CD14-positive monocyte (primary cell): ENCODE measurements around the gene FEM1C. TPM values are rescaled to one million over a fixed set of nuclear protein-coding genes. Genes with fewer than 3 reads are reported as not detected.
A peak's percentile ranks its signal among the peaks of the same experiment; 100 is the strongest.

Source experiments
- DNase-seq, 3 donors: peaks; one replicate each; pipeline ENCODE4 v3.0.0-alpha.2; 2011 to 2022
- H2AFZ ChIP-seq: 2 replicates; pipeline ENCODE4 v1.6.0; 2012; ENCODE audit warnings: mild to moderate bottlenecking, low read depth, low read length, inconsistent platforms; ENCODE audit not compliant: insufficient read depth, poor library complexity, severe bottlenecking
- H3K27ac ChIP-seq, 2 donors: 1 replicate in 1 of 2; 2 replicates in 1 of 2; pipeline ENCODE4 v1.5.1; 2012 to 2013; ENCODE audit warnings: low read length in 2 of 2, control low read depth in 1 of 2, inconsistent platforms in 1 of 2, low read depth in 1 of 2, mild to moderate bottlenecking in 1 of 2
- H3K27me3 ChIP-seq, 2 donors: one replicate each; pipeline versions ENCODE4 v1.6.0 to v1.6.1; 2011 to 2013; ENCODE audit warnings: low read length in 2 of 2; ENCODE audit not compliant: control insufficient read depth in 2 of 2, insufficient read depth in 2 of 2
- H3K36me3 ChIP-seq, 2 donors: replicated peaks in 1 of 2; 1 replicate in 1 of 2; 2 replicates in 1 of 2; pipeline versions ENCODE4 v1.5.1 to v1.6.1; 2012 to 2013; ENCODE audit warnings: low read length in 2 of 2, control low read depth in 1 of 2, inconsistent platforms in 1 of 2, mild to moderate bottlenecking in 1 of 2; ENCODE audit not compliant: insufficient read depth in 2 of 2, control insufficient read depth in 1 of 2
- H3K4me1 ChIP-seq, 2 donors: 1 replicate in 1 of 2; 2 replicates in 1 of 2; pipeline versions ENCODE4 v1.5.1 to v1.6.1; 2012 to 2013; ENCODE audit warnings: low read length in 2 of 2, control low read depth in 1 of 2, inconsistent platforms in 1 of 2, mild to moderate bottlenecking in 1 of 2, moderate library complexity in 1 of 2; ENCODE audit not compliant: insufficient read depth in 2 of 2, control insufficient read depth in 1 of 2
- H3K4me2 ChIP-seq: replicated peaks from 2 replicates; pipeline ENCODE3; 2012; ENCODE audit warnings: low read length, moderate library complexity, mild to moderate bottlenecking; ENCODE audit not compliant: poor library complexity, severe bottlenecking; ENCODE audit errors: extremely low read depth
- H3K4me3 ChIP-seq, 3 experiments: fragments of 200-600 bp in 1 of 3; sonication (generic) in 1 of 3; replicated peaks in 1 of 3; 1 replicate in 2 of 3; 2 replicates in 1 of 3; pipeline ENCODE4 v1.5.1; 2011 to 2013; ENCODE audit warnings: low read length in 3 of 3, mild to moderate bottlenecking in 3 of 3, control low read depth in 2 of 3, low read depth in 2 of 3, inconsistent platforms in 1 of 3, moderate library complexity in 1 of 3
- H3K79me2 ChIP-seq: 2 replicates; pipeline ENCODE4 v1.6.0; 2012; ENCODE audit warnings: mild to moderate bottlenecking, control low read depth, inconsistent platforms, low read length, moderate library complexity; ENCODE audit not compliant: insufficient read depth
- H3K9ac ChIP-seq: 2 replicates; pipeline ENCODE4 v1.6.0; 2017; ENCODE audit warnings: low read length, mild to moderate bottlenecking; ENCODE audit not compliant: insufficient read depth, poor library complexity, severe bottlenecking
- H3K9me3 ChIP-seq, 2 donors: replicated peaks in 1 of 2; 1 replicate in 1 of 2; 2 replicates in 1 of 2; pipeline versions ENCODE4 v1.5.1 to v1.6.1; 2012 to 2013; ENCODE audit warnings: low read length in 2 of 2, control low read depth in 1 of 2; ENCODE audit not compliant: control insufficient read depth in 1 of 2, insufficient read depth in 1 of 2
- H4K20me1 ChIP-seq: 2 replicates; pipeline ENCODE4 v1.6.0; 2012; ENCODE audit warnings: mild to moderate bottlenecking, low read length, control low read depth, moderate library complexity; ENCODE audit not compliant: insufficient read depth
- H3K27ac Mint-ChIP-seq, 7 donors: one replicate each; pipeline ENCODE4 v1.8.0; 2020; ENCODE audit warnings: mild to moderate bottlenecking in 7 of 7, mixed read lengths in 7 of 7, moderate library complexity in 6 of 7, inconsistent platforms in 2 of 7
- H3K27me3 Mint-ChIP-seq, 3 donors: one replicate each; pipeline ENCODE4 v1.8.0; 2021 to 2022; ENCODE audit warnings: low read depth in 3 of 3, mild to moderate bottlenecking in 3 of 3, mixed read lengths in 3 of 3, moderate library complexity in 3 of 3, inconsistent platforms in 1 of 3
- H3K36me3 Mint-ChIP-seq, 2 donors: one replicate each; pipeline ENCODE4 v1.8.0; 2020; ENCODE audit warnings: mixed read lengths in 2 of 2, inconsistent platforms in 1 of 2, mild to moderate bottlenecking in 1 of 2
- H3K4me1 Mint-ChIP-seq: one replicate; pipeline ENCODE4 v1.8.0; 2020; ENCODE audit warnings: mild to moderate bottlenecking, mixed read lengths
- H3K4me3 Mint-ChIP-seq, 2 donors: one replicate each; pipeline ENCODE4 v1.8.0; 2020; ENCODE audit warnings: mild to moderate bottlenecking in 2 of 2, mixed read lengths in 2 of 2, moderate library complexity in 1 of 2
- H3K9me3 Mint-ChIP-seq, 7 donors: one replicate each; pipeline ENCODE4 v1.8.0; 2020 to 2022; ENCODE audit warnings: mixed read lengths in 7 of 7, mild to moderate bottlenecking in 6 of 7, moderate library complexity in 6 of 7, inconsistent platforms in 2 of 7
- WGBS: methylation state at CpG from one replicate; pipeline ENCODE4 v1.1.5; 2013; ENCODE audit warnings: missing lambda C conversion rate; ENCODE audit not compliant: insufficient coverage; 5-methylcytosine and 5-hydroxymethylcytosine counted together
- intact Hi-C, 2 donors: fragments of 100-400 bp; cut with micrococcal nuclease; formaldehyde crosslinking; loops; one replicate each; pipeline versions ENCODE4 v1.15.0 to v1.15.1; 2023
- polyA plus RNA-seq, 3 donors: library from polyadenylated mRNA; depleted of rRNA in 1 of 3; unstranded in 2 of 3; stranded (reverse) in 1 of 3; fragments of 300-500 nt in 2 of 3; fragments of >200 nt in 1 of 3; fragmentation: Illumina TruSeq in 2 of 3; gene quantifications; 1 replicate in 2 of 3; 2 replicates in 1 of 3; pipeline ENCODE4 v1.2.3, GENCODE V29; 2012 to 2021
- TF ChIP-seq, protein P1 (sequence below): fragments of 200-600 bp; IDR thresholded peaks from one replicate; pipeline ENCODE4 v1.8.0; 2022; ENCODE audit warnings: antibody characterized with exemption, mild to moderate bottlenecking

The FEM1C gene
- polyA plus RNA-seq, 3 donors = 2.5 to 18.2 (median 2.6) TPM

- Histone ChIP-seq H3K9me3 (no peaks in the 10 kb centered on the region), H3K4me2 (no peak overlapping the region), H2AFZ (no peak overlapping the region), H3K4me1 (peaks cover 34 to 52% of the 10 kb centered on the region in 2 donors), H3K4me3 (no peak overlapping the region), H4K20me1 (no peaks in the 10 kb centered on the region), H3K27me3 (no peaks in the 10 kb centered on the region), H3K27ac (peak overlapping the region; percentile 7 to 62), H3K36me3 (no peaks in the 10 kb centered on the region), H3K9ac (no peak overlapping the region), H3K79me2 (no peaks in the 10 kb centered on the region)
- peaks cover 0 to 2% of the 10 kb centered on the region in 2 donors for H3K36me3 Mint-ChIP-seq
- H3K4me1 Mint-ChIP-seq = peaks cover 64% of the 10 kb centered on the region
- peak overlapping the region in 5 of 7 donors; percentile 36 to 83 (median 77) for H3K27ac Mint-ChIP-seq
- peak; percentile 20 to 49 (median 25) for DNase-seq
- intact Hi-C loops = no loop called here
- TF ChIP-seq, protein P1, sequence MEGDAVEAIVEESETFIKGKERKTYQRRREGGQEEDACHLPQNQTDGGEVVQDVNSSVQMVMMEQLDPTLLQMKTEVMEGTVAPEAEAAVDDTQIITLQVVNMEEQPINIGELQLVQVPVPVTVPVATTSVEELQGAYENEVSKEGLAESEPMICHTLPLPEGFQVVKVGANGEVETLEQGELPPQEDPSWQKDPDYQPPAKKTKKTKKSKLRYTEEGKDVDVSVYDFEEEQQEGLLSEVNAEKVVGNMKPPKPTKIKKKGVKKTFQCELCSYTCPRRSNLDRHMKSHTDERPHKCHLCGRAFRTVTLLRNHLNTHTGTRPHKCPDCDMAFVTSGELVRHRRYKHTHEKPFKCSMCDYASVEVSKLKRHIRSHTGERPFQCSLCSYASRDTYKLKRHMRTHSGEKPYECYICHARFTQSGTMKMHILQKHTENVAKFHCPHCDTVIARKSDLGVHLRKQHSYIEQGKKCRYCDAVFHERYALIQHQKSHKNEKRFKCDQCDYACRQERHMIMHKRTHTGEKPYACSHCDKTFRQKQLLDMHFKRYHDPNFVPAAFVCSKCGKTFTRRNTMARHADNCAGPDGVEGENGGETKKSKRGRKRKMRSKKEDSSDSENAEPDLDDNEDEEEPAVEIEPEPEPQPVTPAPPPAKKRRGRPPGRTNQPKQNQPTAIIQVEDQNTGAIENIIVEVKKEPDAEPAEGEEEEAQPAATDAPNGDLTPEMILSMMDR = no peak
- H3K4me3 Mint-ChIP-seq = no peak overlapping the region
- peaks cover 0 to 3% (median 1%) of the 10 kb centered on the region in 3 donors for H3K27me3 Mint-ChIP-seq
- H3K9me3 Mint-ChIP-seq = peaks cover 0 to 6% (median 2%) of the 10 kb centered on the region in 7 donors
These were observed 68.8 kb downstream of the FEM1C start for GRCh38 chr5:115475788-115476187.

DNA sequence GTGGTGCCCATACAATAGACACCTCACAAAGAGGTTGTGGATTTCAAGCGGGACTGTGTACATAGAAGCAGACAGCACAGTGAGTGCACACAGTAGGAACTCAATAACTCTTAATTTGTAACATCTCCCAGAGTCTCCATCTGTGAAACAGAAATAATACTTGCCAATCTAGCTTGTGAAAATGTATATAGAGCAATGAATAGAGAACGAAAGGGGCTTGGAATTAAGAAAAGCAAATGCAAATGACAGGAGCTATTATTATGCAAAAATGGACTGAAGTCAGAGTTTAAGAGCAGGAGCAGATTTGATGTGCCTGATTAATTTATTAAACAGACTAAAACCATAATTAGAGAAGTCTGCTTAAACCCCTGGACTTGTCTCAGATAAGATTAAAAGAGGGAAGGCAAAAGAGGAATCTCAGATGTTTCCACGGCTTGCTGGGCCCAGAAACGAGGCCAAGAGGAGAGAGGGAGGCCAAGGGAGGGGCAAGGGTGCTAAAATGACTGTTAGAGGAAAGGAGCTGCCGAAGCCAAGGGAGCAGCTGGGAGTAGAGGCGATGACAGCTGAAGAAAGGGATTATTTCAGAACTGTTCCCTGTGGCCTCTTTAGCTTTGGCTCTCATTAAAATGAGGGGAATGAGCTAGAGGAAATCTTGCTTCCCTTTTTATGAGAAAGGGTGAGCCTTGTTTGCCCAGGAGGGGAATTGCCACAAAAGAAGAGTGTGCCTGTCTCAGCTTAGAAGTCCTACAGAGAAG lies 72.1 kb downstream of the FEM1C start:
- Histone ChIP-seq H3K4me1 (peaks cover 39 to 52% of the 10 kb centered on the region in 2 donors), H3K4me3 (peak overlapping the region in 1 of 3 experiments; percentile 25), H4K20me1 (no peaks in the 10 kb centered on the region), H3K9ac (no peak overlapping the region), H3K79me2 (no peaks in the 10 kb centered on the region), H3K27ac (peak overlapping the region; percentile 57 to 66), H3K9me3 (no peaks in the 10 kb centered on the region), H2AFZ (peak overlapping the region; percentile 65), H3K4me2 (peak overlapping the region; percentile 13), H3K27me3 (no peaks in the 10 kb centered on the region), H3K36me3 (no peaks in the 10 kb centered on the region)
- H3K27me3 Mint-ChIP-seq = peaks cover 0 to 5% (median 1%) of the 10 kb centered on the region in 3 donors
- DNase-seq = peak; percentile 18 to 47 (median 44)
- peaks cover 0 to 6% (median 2%) of the 10 kb centered on the region in 7 donors for H3K9me3 Mint-ChIP-seq
- peak overlapping the region in 1 of 2 donors; percentile 74 for H3K4me3 Mint-ChIP-seq
- H3K36me3 Mint-ChIP-seq = no peaks in the 10 kb centered on the region
- H3K27ac Mint-ChIP-seq = peak overlapping the region; percentile 70 to 96 (median 85)
- intact Hi-C loops = no loop called here
- WGBS = 34% methylated on average over 5 of the region's 6 CpGs
- H3K4me1 Mint-ChIP-seq = peaks cover 45% of the 10 kb centered on the region
- TF ChIP-seq, protein P1 = no peak
